Keratinocyte (primary cell): Measurements from ENCODE around the gene SRD5A1. TPM values are rescaled to one million over a fixed set of nuclear protein-coding genes. Genes with fewer than 3 reads are reported as not detected.

Experiments
- DNase-seq: peaks from one replicate; pipeline ENCODE4 v3.0.0-alpha.2; 2011; ENCODE audit warnings: low read depth, missing footprints, low spot score
- FAIRE-seq: peaks from 2 replicates; lab custom pipeline; 2011; peaks lifted over from hg19 to GRCh38; lab: Jason Lieb, UNC
- H2AFZ ChIP-seq: 2 replicates; pipeline ENCODE4 v1.6.0; 2012; ENCODE audit warnings: low read length, control low read depth, inconsistent platforms; ENCODE audit not compliant: control insufficient read depth
- H3K27ac ChIP-seq: 2 replicates; pipeline ENCODE4 v1.5.1; 2011; ENCODE audit warnings: low read length; ENCODE audit not compliant: control insufficient read depth, insufficient read depth
- H3K27me3 ChIP-seq: 3 replicates; pipeline ENCODE4 v1.6.0; 2011; ENCODE audit warnings: low read length; ENCODE audit not compliant: control insufficient read depth, insufficient read depth; ENCODE audit errors: extremely low read depth
- H3K36me3 ChIP-seq, 2 experiments: 2 replicates in 1 of 2; 3 replicates in 1 of 2; pipeline ENCODE4 v1.5.1; 2011; ENCODE audit warnings: low read length in 2 of 2, mild to moderate bottlenecking in 1 of 2; ENCODE audit not compliant: control insufficient read depth in 2 of 2, insufficient read depth in 2 of 2; ENCODE audit errors: extremely low read depth in 1 of 2
- H3K4me1 ChIP-seq: 3 replicates; pipeline ENCODE4 v1.5.1; 2011; ENCODE audit warnings: low read length; ENCODE audit not compliant: control insufficient read depth, insufficient read depth; ENCODE audit errors: extremely low read depth
- H3K4me2 ChIP-seq: 3 replicates; pipeline ENCODE4 v1.6.0; 2011; ENCODE audit warnings: low read depth, low read length; ENCODE audit not compliant: control insufficient read depth, insufficient read depth; ENCODE audit errors: extremely low read depth
- H3K4me3 ChIP-seq, 3 experiments: fragments of 200-600 bp in 1 of 3; sonication (generic) in 1 of 3; 2 replicates in 2 of 3; 3 replicates in 1 of 3; pipeline ENCODE4 v1.5.1; 2011 to 2016; ENCODE audit warnings: low read length in 3 of 3, mild to moderate bottlenecking in 3 of 3, control low read depth in 2 of 3, inconsistent platforms in 1 of 3, low read depth in 1 of 3, mixed read lengths in 1 of 3, mixed run types in 1 of 3, moderate library complexity in 1 of 3; ENCODE audit not compliant: control insufficient read depth in 2 of 3, insufficient read depth in 2 of 3; ENCODE audit errors: extremely low read depth in 1 of 3
- H3K79me2 ChIP-seq: 2 replicates; pipeline ENCODE4 v1.6.0; 2012; ENCODE audit warnings: low read length; ENCODE audit not compliant: control insufficient read depth, insufficient read depth
- H3K9ac ChIP-seq: 3 replicates; pipeline ENCODE4 v1.6.0; 2011; ENCODE audit warnings: low read length; ENCODE audit not compliant: control insufficient read depth, insufficient read depth; ENCODE audit errors: extremely low read depth
- H3K9me1 ChIP-seq: 3 replicates; pipeline ENCODE4 v1.6.0; 2011; ENCODE audit warnings: low read length; ENCODE audit not compliant: control insufficient read depth, insufficient read depth; ENCODE audit errors: extremely low read depth
- H3K9me3 ChIP-seq: 2 replicates; pipeline ENCODE4 v1.5.1; 2012; ENCODE audit warnings: low read depth, low read length; ENCODE audit not compliant: control insufficient read depth
- H4K20me1 ChIP-seq: 3 replicates; pipeline ENCODE4 v1.6.0; 2011; ENCODE audit warnings: low read length; ENCODE audit not compliant: control insufficient read depth, insufficient read depth; ENCODE audit errors: extremely low read depth
- CTCF ChIP-seq, 3 experiments: IDR thresholded peaks in 1 of 3; conservative IDR thresholded peaks in 1 of 3; optimal IDR thresholded peaks in 1 of 3; 2 replicates in 2 of 3; 3 replicates in 1 of 3; pipeline versions ENCODE3 to v1.5.1; 2011; ENCODE audit warnings: low read length in 3 of 3, mild to moderate bottlenecking in 3 of 3, moderate library complexity in 2 of 3, control low read depth in 1 of 3, inconsistent platforms in 1 of 3; ENCODE audit not compliant: insufficient read depth in 2 of 3; ENCODE audit errors: extremely low read depth in 1 of 3
- EZH2 ChIP-seq: IDR thresholded peaks from one replicate; pipeline ENCODE4 v1.6.1; 2012; ENCODE audit warnings: inconsistent platforms, mild to moderate bottlenecking, low read length, moderate library complexity
- dilution Hi-C: fragments of 300-500 bp; cut with MboI; formaldehyde crosslinking; loops from one replicate; pipeline ENCODE4 v1.7.0; 2020; ENCODE audit warnings: low sequenced_read_pairs; ENCODE audit not compliant: extremely low pct_ligation_motif_present
- polyA plus RNA-seq, 5 experiments: library from polyadenylated mRNA; depleted of rRNA in 3 of 5; stranded (reverse) in 3 of 5; stranded (forward) in 1 of 5; unstranded in 1 of 5; fragments of >200 nt; gene quantifications; 1 replicate in 1 of 5; 2 replicates in 3 of 5; 3 replicates in 1 of 5; pipeline versions ENCODE4 v1.2.1 to v1.2.3, GENCODE V29; 2011 to 2012; ENCODE audit warnings: missing spikeins in 2 of 5, low read depth in 1 of 5, low replicate concordance in 1 of 5

The SRD5A1 gene
- polyA plus RNA-seq, 1 donor (not counting 4 experiments of a cell fraction or from before 2014, with no cell fraction given) = 35.4 TPM

- Histone ChIP-seq H3K4me2 (no peak overlapping the region), H3K9me3 (no peaks in the 10 kb centered on the region), H4K20me1 (no peaks in the 10 kb centered on the region), H3K36me3 (peaks cover 16 to 19% of the 10 kb centered on the region in 2 experiments), H3K4me3 (no peak overlapping the region), H2AFZ (no peak overlapping the region), H3K79me2 (peaks cover 22% of the 10 kb centered on the region), H3K27me3 (no peaks in the 10 kb centered on the region), H3K9ac (no peak overlapping the region), H3K27ac (no peak overlapping the region), H3K9me1 (no peaks in the 10 kb centered on the region), H3K4me1 (no peaks in the 10 kb centered on the region)
- no peak for DNase-seq
- TF ChIP-seq CTCF (optimal IDR thresholded peaks at IDR 0.05 in 1 of 3, IDR thresholded peaks at IDR 0.05 in 1 of 3, conservative IDR thresholded peaks at IDR 0.05 in 1 of 3; ENCODE audit: extremely low read depth in 1 of 3, insufficient read depth in 2 of 3, low read length in 3 of 3) (no peak), EZH2 (no peak)
- no peak for FAIRE-seq
- dilution Hi-C loops = no loop called here
Measured at GRCh38 chr5:6652025-6652424, 18.8 kb downstream of the SRD5A1 start.

- no peaks in the 10 kb centered on the region for H3K9me1 ChIP-seq
- H2AFZ ChIP-seq = no peak overlapping the region
- FAIRE-seq = no peak
- no peak overlapping the region for H3K4me3 ChIP-seq
- dilution Hi-C loops = no loop called here
- no peaks in the 10 kb centered on the region for H3K27me3 ChIP-seq
- no peaks in the 10 kb centered on the region for H3K4me1 ChIP-seq
- no peaks in the 10 kb centered on the region for H3K9me3 ChIP-seq
- H3K79me2 ChIP-seq = peaks cover 4% of the 10 kb centered on the region
- H3K9ac ChIP-seq = no peak overlapping the region
- no peak overlapping the region for H3K4me2 ChIP-seq
- no peak overlapping the region for H3K27ac ChIP-seq
- TF ChIP-seq EZH2 (no peak), CTCF (optimal IDR thresholded peaks at IDR 0.05 in 1 of 3, IDR thresholded peaks at IDR 0.05 in 1 of 3, conservative IDR thresholded peaks at IDR 0.05 in 1 of 3; ENCODE audit: extremely low read depth in 1 of 3, insufficient read depth in 2 of 3, low read length in 3 of 3) (no peak)
- no peak for DNase-seq
- no peaks in the 10 kb centered on the region for H4K20me1 ChIP-seq
- H3K36me3 ChIP-seq = peaks cover 16 to 36% of the 10 kb centered on the region in 2 experiments
Measured at GRCh38 chr5:6655432-6655831, 22.2 kb downstream of the SRD5A1 start.
